NCI-H345 (cell line): ENCODE data around the gene CD7.
A peak's percentile ranks its signal among the peaks of the same experiment; 100 is the strongest.

ENCODE experiments used
- DNase-seq: peaks from one replicate; lab custom pipeline; 2025; lab: John Stamatoyannopoulos, UW

Gene CD7

GRCh38 chr17:82346342-82347300 is 29.2 kb upstream of the CD7 start:
- DNase-seq = no peak

GRCh38 chr17:82345151-82345976 is 28.0 kb upstream of the CD7 start:
- DNase-seq = no peak

GRCh38 chr17:82344175-82344907 is 26.9 kb upstream of the CD7 start:
- no peak for DNase-seq

- no peak for DNase-seq
Observed at GRCh38 chr17:82343560-82343959, 26.2 kb upstream of the CD7 start.

GRCh38 chr17:82342361-82343079 is 25.1 kb upstream of the CD7 start:
- no peak for DNase-seq

GRCh38 chr17:82339634-82340580 is 22.5 kb upstream of the CD7 start:
- no peak for DNase-seq

- DNase-seq = no peak
Observed at GRCh38 chr17:82338858-82339633, 21.6 kb upstream of the CD7 start.

- DNase-seq = no peak
Observed at GRCh38 chr17:82334622-82335394, 17.4 kb upstream of the CD7 start.

- DNase-seq = no peak
Observed at GRCh38 chr17:82334204-82334621, 16.8 kb upstream of the CD7 start.

- peak; percentile 23 for DNase-seq
Observed at GRCh38 chr17:82333279-82334171, 16.1 kb upstream of the CD7 start, which contains the start of gene SECTM1. Gene SECTM1, minus strand, starts transcription at chr17:82333766. Its CDS starts 6,526 bp downstream, at chr17:82327240.

- DNase-seq = peak; percentile 29
Observed at GRCh38 chr17:82332669-82333278, 15.4 kb upstream of the CD7 start.

- DNase-seq = no peak
Observed at GRCh38 chr17:82331345-82331939, 14.0 kb upstream of the CD7 start.

GRCh38 chr17:82330322-82331239 is 13.2 kb upstream of the CD7 start:
- DNase-seq = peak; percentile 96

- no peak for DNase-seq
Observed at GRCh38 chr17:82329683-82330321, 12.4 kb upstream of the CD7 start.

GRCh38 chr17:82328994-82329507 is 11.6 kb upstream of the CD7 start:
- no peak for DNase-seq
